Muscle of leg (tissue), 16 donors: ENCODE data around the gene LAMA2. TPM values are rescaled to one million over a fixed set of nuclear protein-coding genes. Genes with fewer than 3 reads are reported as not detected.

Source experiments
- DNase-seq: peaks from one replicate; pipeline ENCODE4 v3.0.0; 2013
- H3K27ac ChIP-seq: one replicate; pipeline ENCODE4 v1.5.1; 2013; ENCODE audit warnings: mild to moderate bottlenecking, low read length, control low read depth
- H3K27me3 ChIP-seq: one replicate; pipeline ENCODE4 v1.6.1; 2013; ENCODE audit warnings: low read length; ENCODE audit not compliant: control insufficient read depth, insufficient read depth
- H3K36me3 ChIP-seq: one replicate; pipeline ENCODE4 v1.6.1; 2013; ENCODE audit warnings: low read length; ENCODE audit not compliant: control insufficient read depth, insufficient read depth
- H3K4me1 ChIP-seq: one replicate; pipeline ENCODE4 v1.6.1; 2013; ENCODE audit warnings: low read length; ENCODE audit not compliant: control insufficient read depth, insufficient read depth
- H3K4me3 ChIP-seq: one replicate; pipeline ENCODE4 v1.5.1; 2013; ENCODE audit warnings: low read length, control low read depth
- H3K9me3 ChIP-seq: replicated peaks from 2 replicates; pipeline ENCODE4 v1.6.1; 2013; ENCODE audit warnings: low read depth, low read length; ENCODE audit not compliant: control insufficient read depth
- WGBS: methylation state at CpG from one replicate; pipeline ENCODE4 v1.1.5; 2013; ENCODE audit warnings: missing lambda C conversion rate; ENCODE audit not compliant: insufficient coverage; 5-methylcytosine and 5-hydroxymethylcytosine counted together
- long read RNA-seq, 11 donors: transcript quantifications; one replicate each; lab custom pipeline, GENCODE V29; 2026
- polyA plus RNA-seq, 8 donors: library from polyadenylated mRNA; unstranded; fragments of 120-200 nt; gene quantifications; one replicate each; pipeline versions ENCODE4 v1.2.1 to v1.2.3, GENCODE V29; 2013; ENCODE audit warnings: inconsistent platforms in 1 of 8, low replicate concordance in 1 of 8; ENCODE audit not compliant: insufficient read length in 8 of 8, insufficient read depth in 1 of 8
- total RNA-seq: library from RNA; stranded (reverse); fragments of 120-200 nt; gene quantifications from one replicate; pipeline ENCODE4 v1.2.4, GENCODE V29; 2013

LAMA2 gene, protein sequence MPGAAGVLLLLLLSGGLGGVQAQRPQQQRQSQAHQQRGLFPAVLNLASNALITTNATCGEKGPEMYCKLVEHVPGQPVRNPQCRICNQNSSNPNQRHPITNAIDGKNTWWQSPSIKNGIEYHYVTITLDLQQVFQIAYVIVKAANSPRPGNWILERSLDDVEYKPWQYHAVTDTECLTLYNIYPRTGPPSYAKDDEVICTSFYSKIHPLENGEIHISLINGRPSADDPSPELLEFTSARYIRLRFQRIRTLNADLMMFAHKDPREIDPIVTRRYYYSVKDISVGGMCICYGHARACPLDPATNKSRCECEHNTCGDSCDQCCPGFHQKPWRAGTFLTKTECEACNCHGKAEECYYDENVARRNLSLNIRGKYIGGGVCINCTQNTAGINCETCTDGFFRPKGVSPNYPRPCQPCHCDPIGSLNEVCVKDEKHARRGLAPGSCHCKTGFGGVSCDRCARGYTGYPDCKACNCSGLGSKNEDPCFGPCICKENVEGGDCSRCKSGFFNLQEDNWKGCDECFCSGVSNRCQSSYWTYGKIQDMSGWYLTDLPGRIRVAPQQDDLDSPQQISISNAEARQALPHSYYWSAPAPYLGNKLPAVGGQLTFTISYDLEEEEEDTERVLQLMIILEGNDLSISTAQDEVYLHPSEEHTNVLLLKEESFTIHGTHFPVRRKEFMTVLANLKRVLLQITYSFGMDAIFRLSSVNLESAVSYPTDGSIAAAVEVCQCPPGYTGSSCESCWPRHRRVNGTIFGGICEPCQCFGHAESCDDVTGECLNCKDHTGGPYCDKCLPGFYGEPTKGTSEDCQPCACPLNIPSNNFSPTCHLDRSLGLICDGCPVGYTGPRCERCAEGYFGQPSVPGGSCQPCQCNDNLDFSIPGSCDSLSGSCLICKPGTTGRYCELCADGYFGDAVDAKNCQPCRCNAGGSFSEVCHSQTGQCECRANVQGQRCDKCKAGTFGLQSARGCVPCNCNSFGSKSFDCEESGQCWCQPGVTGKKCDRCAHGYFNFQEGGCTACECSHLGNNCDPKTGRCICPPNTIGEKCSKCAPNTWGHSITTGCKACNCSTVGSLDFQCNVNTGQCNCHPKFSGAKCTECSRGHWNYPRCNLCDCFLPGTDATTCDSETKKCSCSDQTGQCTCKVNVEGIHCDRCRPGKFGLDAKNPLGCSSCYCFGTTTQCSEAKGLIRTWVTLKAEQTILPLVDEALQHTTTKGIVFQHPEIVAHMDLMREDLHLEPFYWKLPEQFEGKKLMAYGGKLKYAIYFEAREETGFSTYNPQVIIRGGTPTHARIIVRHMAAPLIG (N-terminal part only)
- total RNA-seq, result 165 TPM
- polyA plus RNA-seq, result 100 to 1,000 TPM; 105 to 148 (median 139) TPM
- long read RNA-seq, donor 1, partial matches to known transcripts, result 44 of 44 reads
- long read RNA-seq, donor 1, other reads (novel, unspliced or antisense), result 0 of 44 reads
- long read RNA-seq, donor 2, result 0 reads
- long read RNA-seq, donor 3, partial matches to known transcripts, result 99 of 99 reads
- long read RNA-seq, donor 3, other reads (novel, unspliced or antisense), result 0 of 99 reads
- long read RNA-seq, donor 4, partial matches to known transcripts, result 33 of 33 reads
- long read RNA-seq, donor 4, other reads (novel, unspliced or antisense), result 0 of 33 reads
- long read RNA-seq, donor 5, partial matches to known transcripts, result 238 of 238 reads
- long read RNA-seq, donor 5, other reads (novel, unspliced or antisense), result 0 of 238 reads
- long read RNA-seq, donor 6, partial matches to known transcripts, result 108 of 113 reads
- long read RNA-seq, donor 6, other reads (novel, unspliced or antisense), result 5 of 113 reads
- long read RNA-seq, donor 7, partial matches to known transcripts, result 111 of 111 reads
- long read RNA-seq, donor 7, other reads (novel, unspliced or antisense), result 0 of 111 reads
- long read RNA-seq, donor 8, partial matches to known transcripts, result 89 of 89 reads
- long read RNA-seq, donor 8, other reads (novel, unspliced or antisense), result 0 of 89 reads
- long read RNA-seq, donor 9, partial matches to known transcripts, result 64 of 64 reads
- long read RNA-seq, donor 9, other reads (novel, unspliced or antisense), result 0 of 64 reads
- long read RNA-seq, donor 10, partial matches to known transcripts, result 128 of 128 reads
- long read RNA-seq, donor 10, other reads (novel, unspliced or antisense), result 0 of 128 reads
- long read RNA-seq, donor 11, partial matches to known transcripts, result 80 of 80 reads
- long read RNA-seq, donor 11, other reads (novel, unspliced or antisense), result 0 of 80 reads

DNA sequence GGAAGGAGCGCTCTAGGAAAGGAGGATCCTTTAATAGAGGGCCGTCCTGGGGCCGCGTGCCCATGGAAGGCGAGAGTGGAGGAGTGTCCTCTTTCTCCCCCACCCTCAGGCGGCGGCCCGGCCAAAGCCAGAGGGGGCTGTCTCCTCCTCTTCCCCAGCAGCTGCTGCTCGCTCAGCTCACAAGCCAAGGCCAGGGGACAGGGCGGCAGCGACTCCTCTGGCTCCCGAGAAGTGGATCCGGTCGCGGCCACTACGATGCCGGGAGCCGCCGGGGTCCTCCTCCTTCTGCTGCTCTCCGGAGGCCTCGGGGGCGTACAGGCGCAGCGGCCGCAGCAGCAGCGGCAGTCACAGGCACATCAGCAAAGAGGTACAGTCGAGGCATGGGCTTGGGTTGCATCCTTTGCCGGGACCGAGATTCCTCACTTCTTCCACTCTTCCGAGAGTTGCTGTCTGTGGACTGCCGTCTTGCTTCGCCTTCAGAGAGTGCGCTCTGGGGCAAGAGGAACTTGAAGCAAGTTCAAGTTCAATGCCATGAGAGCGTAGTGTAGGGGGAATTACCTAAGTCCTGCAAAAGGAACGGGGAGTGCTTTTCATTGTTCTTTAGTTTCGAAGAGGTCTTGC is at the start of gene LAMA2:
Gene LAMA2 (plus strand): TSS at position 148 of the 621 bp plus-strand sequence. CDS start 108 bp downstream, at position 256.
- peaks cover 2% of the 10 kb centered on the region for H3K27me3 ChIP-seq
- under 1% methylated on average over 22 of the region's 36 CpGs for WGBS
- H3K4me3 ChIP-seq, result peak within 1 kb of the TSS; percentile 84

DNA sequence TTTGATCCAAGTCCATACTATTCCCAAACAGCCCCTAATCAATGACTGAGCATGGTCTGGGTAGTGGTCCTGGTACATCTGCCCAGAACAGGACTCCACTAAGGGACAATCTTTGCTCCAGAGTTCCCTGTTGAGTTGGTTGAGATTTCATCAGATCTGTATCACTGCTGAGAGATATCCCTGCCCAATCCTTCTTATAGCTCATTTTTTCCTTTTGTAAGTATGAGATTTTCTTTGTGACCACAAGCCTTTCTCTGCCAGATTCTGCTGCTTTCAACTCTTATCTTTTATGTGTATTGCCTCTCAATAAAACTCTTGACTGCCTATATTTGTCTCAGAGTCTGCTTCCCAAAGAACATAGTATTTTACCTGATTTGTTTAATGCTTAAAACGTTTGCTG is 46.2 kb upstream of the LAMA2 start:
- Histone ChIP-seq H3K27ac (no peak overlapping the region), H3K9me3 (no peaks in the 10 kb centered on the region), H3K27me3 (no peaks in the 10 kb centered on the region), H3K4me3 (no peak overlapping the region), H3K4me1 (no peaks in the 10 kb centered on the region), H3K36me3 (no peaks in the 10 kb centered on the region)
- no peak for DNase-seq
- WGBS, result no CpG with 5 or more reads among the region's 1 CpG

More for the DNA sequence above, at the start of gene LAMA2:
- no peaks in the 10 kb centered on the region for H3K9me3 ChIP-seq
- DNase-seq, result peak; percentile 97
- H3K27ac ChIP-seq, result peak within 1 kb of the TSS; percentile 96
- H3K4me1 ChIP-seq, result peaks cover 5% of the 10 kb centered on the region
- H3K36me3 ChIP-seq, result no peaks in the 10 kb centered on the region

DNA sequence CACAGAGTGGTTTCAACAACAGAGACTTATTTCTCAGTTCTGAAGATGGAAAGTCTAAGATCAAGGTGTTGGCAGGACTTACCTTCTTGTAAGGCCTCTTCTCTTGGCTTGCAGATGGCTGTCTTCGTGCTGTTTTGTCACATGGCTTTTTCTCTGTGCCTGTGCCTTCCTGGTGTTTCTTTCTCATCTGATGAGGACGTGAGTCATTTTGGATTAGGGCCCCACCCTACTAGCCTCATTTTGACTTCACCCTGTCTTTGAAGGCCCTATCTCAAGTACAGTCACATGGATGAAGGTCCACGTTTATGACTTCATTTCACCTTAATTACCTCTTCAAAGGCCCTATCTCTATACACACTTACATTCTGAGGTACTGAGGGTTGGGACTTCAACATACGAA is 41.4 kb upstream of the LAMA2 start:
- no peak for DNase-seq
- H3K27me3 ChIP-seq, result no peaks in the 10 kb centered on the region
- no peaks in the 10 kb centered on the region for H3K9me3 ChIP-seq
- H3K4me3 ChIP-seq, result no peak overlapping the region
- H3K4me1 ChIP-seq, result no peaks in the 10 kb centered on the region
- no peaks in the 10 kb centered on the region for H3K36me3 ChIP-seq
- H3K27ac ChIP-seq, result no peak overlapping the region
- WGBS, result 73% methylated on average over 2 of the region's 4 CpGs

- Histone ChIP-seq H3K4me3 (no peak overlapping the region), H3K27ac (no peak overlapping the region), H3K9me3 (no peaks in the 10 kb centered on the region), H3K27me3 (no peaks in the 10 kb centered on the region), H3K4me1 (peaks cover 4% of the 10 kb centered on the region), H3K36me3 (no peaks in the 10 kb centered on the region)
- no peak for DNase-seq
- WGBS, result no CpG with 5 or more reads among the region's 2 CpGs
These were observed 38.3 kb upstream of the LAMA2 start for GRCh38 chr6:128844598-128844997.

DNA sequence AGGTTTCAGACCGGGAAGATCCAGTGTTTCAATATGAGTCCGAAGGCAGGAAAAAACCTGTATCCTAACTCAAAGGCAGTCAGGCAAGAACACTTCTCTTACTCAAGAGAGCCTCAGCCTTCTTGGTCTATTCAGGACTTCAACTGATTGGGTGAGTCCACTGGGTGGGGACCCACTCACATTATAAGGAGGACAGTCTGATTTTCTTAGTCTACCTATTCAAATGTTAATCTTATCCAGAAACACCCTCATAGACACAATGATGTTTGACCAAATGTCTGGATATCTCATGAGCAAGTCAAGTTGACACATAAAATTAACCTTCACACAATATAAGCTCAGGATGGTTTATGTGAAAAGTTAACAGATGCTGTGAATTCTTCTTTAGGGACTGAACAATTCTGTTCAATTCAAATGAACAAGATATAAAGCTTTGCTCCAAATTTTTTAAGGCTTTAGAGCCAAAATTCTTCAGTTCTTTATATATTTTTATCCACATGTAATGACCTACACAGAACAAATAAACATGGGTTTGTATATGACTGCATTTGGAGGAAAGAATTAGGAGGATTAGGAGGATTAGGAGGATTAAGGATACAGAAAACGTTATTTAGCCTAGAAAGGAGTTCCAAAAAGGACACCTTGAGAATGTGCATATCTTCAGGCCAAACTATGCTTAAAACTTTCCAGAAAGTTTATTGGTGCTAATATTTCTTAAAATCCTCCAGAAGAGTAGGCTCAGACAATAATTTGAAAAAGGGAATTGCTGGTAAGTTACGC is 35.3 kb upstream of the LAMA2 start:
- peak overlapping the region; percentile 22 for H3K27ac ChIP-seq
- whole genome bisulfite sequencing, result 80% methylated on average over 2 of the region's 4 CpGs
- no peak overlapping the region for H3K4me3 ChIP-seq
- H3K9me3 ChIP-seq, result no peaks in the 10 kb centered on the region
- peaks cover 4% of the 10 kb centered on the region for H3K4me1 ChIP-seq
- DNase-seq, result no peak
- H3K27me3 ChIP-seq, result no peaks in the 10 kb centered on the region
- no peaks in the 10 kb centered on the region for H3K36me3 ChIP-seq

GRCh38 chr6:128848212-128848935 is 34.6 kb upstream of the LAMA2 start:
- H3K4me3 ChIP-seq, result no peak overlapping the region
- peak; percentile 72 for DNase-seq
- WGBS, result 82% methylated on average over 2 of the region's 7 CpGs
- no peaks in the 10 kb centered on the region for H3K36me3 ChIP-seq
- no peaks in the 10 kb centered on the region for H3K27me3 ChIP-seq
- H3K4me1 ChIP-seq, result peaks cover 4% of the 10 kb centered on the region
- H3K9me3 ChIP-seq, result no peaks in the 10 kb centered on the region
- H3K27ac ChIP-seq, result peak overlapping the region; percentile 32

DNA sequence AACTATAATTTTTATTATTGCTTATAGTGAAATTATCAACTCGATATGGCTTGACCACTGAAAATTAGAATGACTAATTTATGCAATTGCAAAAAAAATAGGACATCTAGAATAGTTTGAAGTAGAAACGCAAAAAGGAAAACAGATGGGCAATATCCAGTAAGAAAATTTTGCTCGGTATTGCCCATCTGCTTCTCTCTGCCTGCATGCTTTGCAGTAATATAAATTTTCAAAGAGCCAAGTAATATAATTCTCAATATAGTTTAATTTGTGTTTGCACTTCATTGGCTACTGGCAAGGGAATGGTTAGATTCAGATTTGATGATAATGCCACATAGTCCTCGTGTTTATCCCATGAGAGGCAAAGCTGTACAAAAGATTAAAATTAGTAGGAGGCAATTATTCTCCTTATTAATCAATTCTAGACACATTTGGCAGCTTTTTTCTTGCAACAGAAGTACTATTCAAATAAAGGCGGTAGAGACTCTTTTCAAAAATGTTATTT is 27.3 kb upstream of the LAMA2 start:
- Histone ChIP-seq H3K4me1 (no peaks in the 10 kb centered on the region), H3K9me3 (no peaks in the 10 kb centered on the region), H3K27me3 (no peaks in the 10 kb centered on the region), H3K27ac (no peak overlapping the region), H3K4me3 (no peak overlapping the region), H3K36me3 (no peaks in the 10 kb centered on the region)
- no peak for DNase-seq
- no CpG with 5 or more reads among the region's 5 CpGs for WGBS
